ENCODE results near the gene ZHX3. TPM values are rescaled to one million over a fixed set of nuclear protein-coding genes. Genes with fewer than 3 reads are reported as not detected.
"Not testable (repeated sequence)": the region's sequence is repeated elsewhere in the genome, so short reads cannot be mapped to it uniquely, and the experiment has no call there.

Gene ZHX3
- total RNA-seq, 4 donors from 2014 or later: 19.2 to 32.9 (median 31.4) TPM

DNA sequence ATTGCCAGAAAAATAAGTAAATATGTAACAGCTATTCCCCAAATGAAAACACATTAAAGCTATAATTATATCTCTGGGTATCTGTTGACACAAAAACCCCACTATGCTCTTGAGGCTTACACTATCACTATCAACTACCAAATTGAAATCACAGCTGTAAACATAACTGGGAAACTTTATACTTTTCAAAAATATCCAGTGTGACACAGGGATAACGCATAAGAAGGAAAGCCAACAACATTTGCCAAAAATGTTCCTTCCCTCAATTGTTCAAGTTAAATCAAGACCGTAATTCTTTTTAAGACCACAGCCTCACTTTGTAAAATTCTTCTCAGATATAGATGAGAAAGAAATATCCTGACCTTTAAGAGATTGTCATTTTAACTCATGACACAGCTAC is 3.1 kb downstream of the ZHX3 start:
- Histone ChIP-seq H3K9me3 (no peaks in the 10 kb centered on the region), H3K4me1 (peaks cover 25% of the 10 kb centered on the region), H3K27me3 (no peaks in the 10 kb centered on the region), H3K4me3 (no peak overlapping the region), H3K36me3 (no peaks in the 10 kb centered on the region), H3K27ac (no peak overlapping the region)
- TF ChIP-seq POLR2AphosphoS5 (IDR thresholded peaks at IDR 0.05) (no peak), EP300 (IDR thresholded peaks at IDR 0.05) (no peak), POLR2A (IDR thresholded peaks at IDR 0.05) (no peak)
- TF ChIP-seq, protein P1, sequence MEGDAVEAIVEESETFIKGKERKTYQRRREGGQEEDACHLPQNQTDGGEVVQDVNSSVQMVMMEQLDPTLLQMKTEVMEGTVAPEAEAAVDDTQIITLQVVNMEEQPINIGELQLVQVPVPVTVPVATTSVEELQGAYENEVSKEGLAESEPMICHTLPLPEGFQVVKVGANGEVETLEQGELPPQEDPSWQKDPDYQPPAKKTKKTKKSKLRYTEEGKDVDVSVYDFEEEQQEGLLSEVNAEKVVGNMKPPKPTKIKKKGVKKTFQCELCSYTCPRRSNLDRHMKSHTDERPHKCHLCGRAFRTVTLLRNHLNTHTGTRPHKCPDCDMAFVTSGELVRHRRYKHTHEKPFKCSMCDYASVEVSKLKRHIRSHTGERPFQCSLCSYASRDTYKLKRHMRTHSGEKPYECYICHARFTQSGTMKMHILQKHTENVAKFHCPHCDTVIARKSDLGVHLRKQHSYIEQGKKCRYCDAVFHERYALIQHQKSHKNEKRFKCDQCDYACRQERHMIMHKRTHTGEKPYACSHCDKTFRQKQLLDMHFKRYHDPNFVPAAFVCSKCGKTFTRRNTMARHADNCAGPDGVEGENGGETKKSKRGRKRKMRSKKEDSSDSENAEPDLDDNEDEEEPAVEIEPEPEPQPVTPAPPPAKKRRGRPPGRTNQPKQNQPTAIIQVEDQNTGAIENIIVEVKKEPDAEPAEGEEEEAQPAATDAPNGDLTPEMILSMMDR (IDR thresholded peaks at IDR 0.05): no peak
- 63% methylated on average over 2 of the region's 2 CpGs for WGBS
- DNase-seq (ENCODE audit: low spot score in 2 of 2): no peak

DNA sequence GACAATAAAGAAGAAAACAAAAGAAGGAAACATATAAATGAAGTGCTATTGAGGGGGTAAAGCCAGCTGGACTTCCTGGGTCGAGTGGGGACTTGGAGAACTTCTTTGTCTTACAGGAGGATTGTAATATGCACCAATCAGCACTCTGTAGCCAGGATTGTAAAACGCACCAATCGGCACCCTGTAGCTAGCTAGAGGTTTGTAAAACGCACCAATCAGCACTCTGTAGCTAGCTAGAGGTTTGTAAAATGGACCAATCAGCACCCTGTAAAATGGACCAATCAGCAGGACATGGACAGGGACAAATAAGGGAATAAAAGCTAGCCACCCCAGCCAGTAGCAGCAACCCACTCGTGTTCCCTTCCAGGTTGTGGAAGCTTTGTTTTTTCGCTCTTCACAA is 5.5 kb downstream of the ZHX3 start:
- DNase-seq (ENCODE audit: low spot score in 2 of 2); H3K27ac ChIP-seq; H3K4me3 ChIP-seq; H3K27me3 ChIP-seq; H3K9me3 ChIP-seq; H3K36me3 ChIP-seq: not testable (repeated sequence)
- peaks cover 31% of the 10 kb centered on the region for H3K4me1 ChIP-seq
- 94% methylated on average over 6 of the region's 6 CpGs for WGBS

DNA sequence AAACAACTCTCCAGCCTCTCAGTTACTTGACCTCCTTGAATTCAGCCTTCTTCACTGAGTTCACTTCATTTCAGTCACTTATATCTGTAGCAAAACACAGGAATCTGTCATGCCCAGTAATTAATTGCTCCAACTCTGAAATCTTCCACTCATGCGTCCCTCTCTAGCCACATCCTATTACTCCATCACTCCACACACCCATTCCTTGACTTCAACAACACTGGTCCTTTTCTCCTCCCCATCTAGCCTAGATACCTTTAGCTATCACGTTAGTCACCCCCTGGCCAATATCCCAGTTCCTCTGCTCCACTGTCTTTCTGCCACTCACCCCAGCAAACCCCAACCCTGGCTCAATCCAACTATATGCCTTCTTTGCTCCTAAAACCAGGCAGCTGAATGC is 7.7 kb downstream of the ZHX3 start:
- DNase-seq (ENCODE audit: low spot score in 2 of 2): no peak
- H3K9me3 ChIP-seq: no peaks in the 10 kb centered on the region
- H3K27me3 ChIP-seq: no peaks in the 10 kb centered on the region
- no peaks in the 10 kb centered on the region for H3K36me3 ChIP-seq
- TF ChIP-seq POLR2AphosphoS5 (IDR thresholded peaks at IDR 0.05) (no peak), POLR2A (IDR thresholded peaks at IDR 0.05) (no peak), EP300 (IDR thresholded peaks at IDR 0.05) (no peak)
- TF ChIP-seq, protein P1 (IDR thresholded peaks at IDR 0.05): no peak
- peaks cover 16% of the 10 kb centered on the region for H3K4me1 ChIP-seq
- 52% methylated on average over 2 of the region's 2 CpGs for WGBS
- no peak overlapping the region for H3K27ac ChIP-seq
- H3K4me3 ChIP-seq: no peak overlapping the region

DNA sequence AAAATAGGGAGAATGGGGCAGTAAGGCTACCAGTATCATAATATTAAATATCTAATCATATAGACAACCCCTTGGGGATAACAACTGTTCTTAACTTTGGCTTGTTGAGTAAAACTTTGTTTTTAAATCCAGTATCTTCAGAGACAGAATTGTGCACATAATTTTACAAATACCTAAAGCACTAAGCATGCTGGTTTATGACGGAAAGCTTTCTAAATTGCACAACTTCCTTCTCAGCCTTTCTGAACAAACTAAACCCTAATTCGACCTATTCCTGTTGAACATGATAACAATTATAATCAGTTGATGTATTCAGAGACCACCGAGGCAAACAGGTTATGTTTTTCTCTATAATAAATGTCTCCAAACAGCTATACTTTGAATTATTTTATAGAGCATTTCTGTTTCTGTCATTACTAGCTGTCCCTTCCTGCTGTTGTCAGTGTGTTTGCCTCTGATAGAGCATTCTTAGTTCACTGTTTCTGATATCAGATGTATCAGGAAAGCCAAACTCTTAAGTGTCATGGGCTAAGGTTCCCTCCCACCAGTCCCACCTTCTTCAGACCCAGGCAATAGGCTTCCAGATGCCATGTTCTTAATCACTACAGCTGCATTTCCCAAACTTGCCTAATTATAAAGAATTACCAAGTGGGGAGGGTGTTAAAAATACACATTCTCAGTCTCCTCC is 8.7 kb downstream of the ZHX3 start:
- TF ChIP-seq EP300 (IDR thresholded peaks at IDR 0.05): no peak
- TF ChIP-seq POLR2A (IDR thresholded peaks at IDR 0.05): no peak
- TF ChIP-seq, protein P1 (IDR thresholded peaks at IDR 0.05): no peak
- TF ChIP-seq POLR2AphosphoS5 (IDR thresholded peaks at IDR 0.05): no peak
- Histone ChIP-seq H3K9me3 (no peaks in the 10 kb centered on the region), H3K36me3 (no peaks in the 10 kb centered on the region), H3K27me3 (no peaks in the 10 kb centered on the region), H3K27ac (no peak overlapping the region), H3K4me3 (no peak overlapping the region), H3K4me1 (peaks cover 16% of the 10 kb centered on the region)
- 73% methylated on average over 3 of the region's 3 CpGs for WGBS
- no peak for DNase-seq (ENCODE audit: low spot score in 2 of 2)

DNA sequence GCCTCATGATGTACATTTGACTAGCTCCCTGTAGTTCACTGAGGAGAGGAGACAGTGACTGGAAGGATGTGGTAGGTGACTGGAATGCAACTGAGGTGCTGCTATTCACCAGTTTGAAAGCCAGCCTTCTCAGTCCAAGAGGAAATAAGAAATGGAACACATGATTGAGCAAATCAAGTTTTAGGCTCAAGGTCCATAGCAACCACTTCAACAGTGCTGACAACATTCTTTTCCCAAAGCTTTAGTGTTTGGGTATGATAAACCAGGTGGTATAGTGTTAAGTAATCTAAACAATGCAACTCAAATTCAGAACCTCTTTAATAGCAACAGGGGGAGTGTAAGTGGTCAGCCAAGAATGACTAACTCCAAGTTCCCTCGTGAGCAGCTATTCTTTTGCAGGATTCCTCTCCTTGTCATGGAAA is 9.2 kb downstream of the ZHX3 start:
- WGBS: 24% methylated on average over 1 of the region's 1 CpG
- Histone ChIP-seq H3K36me3 (no peaks in the 10 kb centered on the region), H3K27me3 (no peaks in the 10 kb centered on the region), H3K9me3 (no peaks in the 10 kb centered on the region), H3K4me1 (peaks cover 16% of the 10 kb centered on the region), H3K4me3 (no peak overlapping the region), H3K27ac (no peak overlapping the region)
- no peak for DNase-seq (ENCODE audit: low spot score in 2 of 2)
- no peak for TF ChIP-seq POLR2A (IDR thresholded peaks at IDR 0.05)
- no peak for TF ChIP-seq POLR2AphosphoS5 (IDR thresholded peaks at IDR 0.05)
- TF ChIP-seq EP300 (IDR thresholded peaks at IDR 0.05): no peak
- TF ChIP-seq, protein P1 (IDR thresholded peaks at IDR 0.05): no peak

DNA sequence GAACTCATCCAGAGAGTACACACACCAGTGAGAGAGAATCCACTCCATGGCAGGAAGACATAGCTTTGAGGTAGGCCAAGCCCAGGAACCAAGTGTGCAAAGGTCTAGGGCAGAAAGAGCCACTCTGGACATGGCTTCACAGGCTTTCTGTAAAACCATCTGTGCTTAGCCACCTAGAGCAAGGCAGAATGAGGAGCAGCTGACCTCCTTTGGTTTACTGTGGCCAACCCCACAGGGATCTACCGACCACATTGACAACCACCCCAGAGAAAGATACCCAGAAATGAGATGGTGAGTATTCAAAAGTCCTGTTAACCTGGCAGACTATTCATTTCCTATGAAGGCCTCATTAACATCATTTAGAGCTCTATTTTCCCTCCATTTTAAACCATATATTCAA is 10.5 kb downstream of the ZHX3 start:
- WGBS: 82% methylated on average over 1 of the region's 1 CpG
- DNase-seq (ENCODE audit: low spot score in 2 of 2): no peak
- TF ChIP-seq POLR2A (IDR thresholded peaks at IDR 0.05) (no peak), EP300 (IDR thresholded peaks at IDR 0.05) (no peak), POLR2AphosphoS5 (IDR thresholded peaks at IDR 0.05) (no peak)
- TF ChIP-seq, protein P1 (IDR thresholded peaks at IDR 0.05): no peak
- no peak overlapping the region for H3K27ac ChIP-seq
- H3K36me3 ChIP-seq: no peaks in the 10 kb centered on the region
- H3K4me3 ChIP-seq: no peak overlapping the region
- H3K9me3 ChIP-seq: no peaks in the 10 kb centered on the region
- no peaks in the 10 kb centered on the region for H3K27me3 ChIP-seq
- H3K4me1 ChIP-seq: peaks cover 16% of the 10 kb centered on the region

Measured in suprapubic skin (tissue), 4 donors.